Measurements from ENCODE around the gene PPFIA4. TPM values are rescaled to one million over a fixed set of nuclear protein-coding genes. Genes with fewer than 3 reads are reported as not detected.

The PPFIA4 gene
- total RNA-seq, 1 experiment from 2014 or later, result 3.0 TPM

DNA sequence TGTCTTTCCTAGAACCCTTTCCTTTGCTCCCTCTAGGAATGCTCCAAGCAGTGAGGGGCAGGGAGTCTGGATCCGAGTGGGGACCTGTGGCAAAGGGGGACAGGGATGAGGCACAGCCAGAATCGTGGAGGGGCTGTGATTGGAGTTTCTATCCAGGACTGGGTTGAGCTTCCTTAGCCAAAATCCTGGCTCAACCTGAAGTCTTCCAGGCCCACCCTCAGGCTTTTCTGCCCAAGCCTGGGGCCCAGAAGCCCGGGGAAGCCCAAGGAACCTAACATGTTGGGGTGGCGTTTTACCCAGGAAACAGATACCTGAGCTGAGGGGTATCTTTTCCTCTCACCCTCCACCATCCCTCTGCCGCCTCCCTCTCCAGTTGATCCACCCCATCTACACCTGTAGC lies 54.2 kb downstream of the PPFIA4 start:
- Histone ChIP-seq H3K36me3 (ENCODE audit: insufficient read depth, low read length, poor library complexity, severe bottlenecking) (no peaks in the 10 kb centered on the region), H3K27ac (ENCODE audit: low read depth, low read length, poor library complexity, severe bottlenecking) (no peak overlapping the region), H3K27me3 (replicated peaks; ENCODE audit: insufficient read depth, low read depth, low read length, poor library complexity) (peaks cover 4% of the 10 kb centered on the region), H3K9me3 (ENCODE audit: low read depth, low read length, poor library complexity, severe bottlenecking) (no peaks in the 10 kb centered on the region), H3K4me3 (ENCODE audit: low read depth, low read length, poor library complexity, severe bottlenecking) (no peak overlapping the region), H3K4me1 (ENCODE audit: insufficient read depth, low read length, poor library complexity, severe bottlenecking) (no peaks in the 10 kb centered on the region)
- POLR2A ChIA-PET (ENCODE audit: low non-redundant PET), result no interaction called here
- CTCF ChIA-PET, result no interaction called here
- BruUV-seq (replicated peaks), result no TSS peak
- TF ChIP-seq EZH2 (IDR thresholded peaks at IDR 0.05; ENCODE audit: borderline replicate concordance, low read depth, low read length, poor library complexity, severe bottlenecking) (no peak), CTCF (conservative IDR thresholded peaks at IDR 0.05; ENCODE audit: low read depth, low read length) (no peak)
- no peak for DNase-seq (ENCODE audit: low spot score)
- intact Hi-C loops (cut with micrococcal nuclease; ENCODE audit: unreplicated experiment), result no loop called here

DNA sequence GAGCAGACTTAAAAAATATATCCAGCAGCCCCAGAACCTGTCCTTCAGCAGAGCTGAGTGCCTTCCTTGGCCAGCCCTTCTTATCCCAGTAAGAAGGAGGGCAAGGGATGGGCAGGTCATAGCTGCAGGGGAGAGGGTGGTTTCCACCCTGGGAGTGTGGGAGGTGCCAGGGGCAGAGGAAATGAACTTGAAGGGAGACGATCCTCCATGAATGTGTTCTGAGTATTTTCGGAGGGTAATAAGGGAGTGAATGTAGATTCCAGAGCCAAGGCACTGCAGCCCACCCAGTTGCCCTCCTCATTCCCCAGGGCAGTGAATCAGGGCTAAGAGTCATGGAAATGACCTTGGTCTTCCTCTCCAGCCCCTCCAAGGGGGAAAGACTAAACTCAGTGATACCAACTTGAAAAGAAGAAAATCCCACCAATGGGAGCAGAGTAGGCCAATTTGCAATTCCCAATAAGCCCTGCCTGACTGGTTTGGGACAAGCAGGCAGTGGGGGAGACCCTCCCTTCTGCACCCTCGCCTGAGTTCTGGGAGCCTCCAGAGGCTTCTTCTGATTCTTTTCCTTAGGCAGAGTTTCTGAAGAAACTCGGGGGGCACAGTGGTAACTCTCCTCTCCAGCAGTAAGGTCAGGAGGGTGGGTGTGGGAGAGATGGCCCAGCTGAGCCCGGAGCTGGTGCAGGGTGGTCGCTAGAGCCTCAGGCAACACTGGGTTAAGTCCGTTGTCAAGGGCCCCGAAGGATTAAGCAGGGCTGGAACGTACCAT lies 55.4 kb downstream of the PPFIA4 start:
- H3K27me3 ChIP-seq (replicated peaks; ENCODE audit: insufficient read depth, low read depth, low read length, poor library complexity), result peaks cover 4% of the 10 kb centered on the region
- H3K4me3 ChIP-seq (ENCODE audit: low read depth, low read length, poor library complexity, severe bottlenecking), result no peak overlapping the region
- no peaks in the 10 kb centered on the region for H3K9me3 ChIP-seq (ENCODE audit: low read depth, low read length, poor library complexity, severe bottlenecking)
- ChIA-PET CTCF (no interaction called here), POLR2A (ENCODE audit: low non-redundant PET) (no interaction called here)
- no peaks in the 10 kb centered on the region for H3K36me3 ChIP-seq (ENCODE audit: insufficient read depth, low read length, poor library complexity, severe bottlenecking)
- no peak for DNase-seq (ENCODE audit: low spot score)
- BruUV-seq (replicated peaks), result no TSS peak
- intact Hi-C loops (cut with micrococcal nuclease; ENCODE audit: unreplicated experiment), result no loop called here
- no peaks in the 10 kb centered on the region for H3K4me1 ChIP-seq (ENCODE audit: insufficient read depth, low read length, poor library complexity, severe bottlenecking)
- TF ChIP-seq CTCF (conservative IDR thresholded peaks at IDR 0.05; ENCODE audit: low read depth, low read length), result no peak
- TF ChIP-seq EZH2 (IDR thresholded peaks at IDR 0.05; ENCODE audit: borderline replicate concordance, low read depth, low read length, poor library complexity, severe bottlenecking), result no peak
- H3K27ac ChIP-seq (ENCODE audit: low read depth, low read length, poor library complexity, severe bottlenecking), result no peak overlapping the region

GRCh38 chr1:203082231-203082505 lies 55.9 kb downstream of the PPFIA4 start:
- H3K4me3 ChIP-seq (ENCODE audit: low read depth, low read length, poor library complexity, severe bottlenecking), result no peak overlapping the region
- no peaks in the 10 kb centered on the region for H3K9me3 ChIP-seq (ENCODE audit: low read depth, low read length, poor library complexity, severe bottlenecking)
- H3K4me1 ChIP-seq (ENCODE audit: insufficient read depth, low read length, poor library complexity, severe bottlenecking), result no peaks in the 10 kb centered on the region
- POLR2A ChIA-PET (ENCODE audit: low non-redundant PET), result no interaction called here
- TF ChIP-seq CTCF (conservative IDR thresholded peaks at IDR 0.05; ENCODE audit: low read depth, low read length), result no peak
- TF ChIP-seq EZH2 (IDR thresholded peaks at IDR 0.05; ENCODE audit: borderline replicate concordance, low read depth, low read length, poor library complexity, severe bottlenecking), result no peak
- H3K36me3 ChIP-seq (ENCODE audit: insufficient read depth, low read length, poor library complexity, severe bottlenecking), result no peaks in the 10 kb centered on the region
- H3K27ac ChIP-seq (ENCODE audit: low read depth, low read length, poor library complexity, severe bottlenecking), result no peak overlapping the region
- peaks cover 4% of the 10 kb centered on the region for H3K27me3 ChIP-seq (replicated peaks; ENCODE audit: insufficient read depth, low read depth, low read length, poor library complexity)
- CTCF ChIA-PET, result no interaction called here
- intact Hi-C loops (cut with micrococcal nuclease; ENCODE audit: unreplicated experiment), result no loop called here
- DNase-seq (ENCODE audit: low spot score), result no peak
- BruUV-seq (replicated peaks), result no TSS peak

Measured in A673 (cell line).